ENCODE results near the gene INPP5D.
"Not testable (repeated sequence)": the region's sequence is repeated elsewhere in the genome, so short reads cannot be mapped to it uniquely, and the experiment has no call there.

INPP5D gene

DNA sequence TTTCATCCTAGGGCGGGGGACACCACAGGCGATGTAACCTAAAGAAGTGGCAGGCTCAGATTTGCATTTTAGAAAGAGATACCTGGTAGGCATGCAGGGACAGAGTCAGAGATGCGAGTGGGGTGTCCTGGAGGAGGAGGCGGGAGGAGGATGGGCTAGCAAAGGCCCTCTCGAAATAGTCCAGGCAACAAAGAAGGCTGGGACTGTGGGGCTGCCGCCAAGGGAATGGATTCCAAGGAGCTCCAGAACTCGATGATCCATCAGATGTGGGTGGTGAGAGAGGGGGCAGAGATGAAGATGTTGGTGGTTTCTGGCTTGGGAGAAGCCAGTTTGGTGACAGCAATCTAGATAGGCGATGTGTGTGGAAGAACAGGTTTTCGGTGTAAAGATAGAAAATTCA is 12.5 kb upstream of the INPP5D start:
- Histone ChIP-seq H3K4me3 (ENCODE audit: severe bottlenecking) (no peak overlapping the region), H3K36me3 (ENCODE audit: low read depth) (no peaks in the 10 kb centered on the region), H3K27me3 (ENCODE audit: insufficient read depth, poor library complexity, severe bottlenecking) (no peaks in the 10 kb centered on the region), H3K9me3 (ENCODE audit: severe bottlenecking) (no peaks in the 10 kb centered on the region), H3K27ac (ENCODE audit: poor library complexity, severe bottlenecking) (no peak overlapping the region), H3K4me1 (ENCODE audit: insufficient read depth, poor library complexity, severe bottlenecking) (peaks cover 9% of the 10 kb centered on the region)
- no peak for ATAC-seq (ENCODE audit: low read depth)
- no peak for DNase-seq (ENCODE audit: low spot score)
- no peak for TF ChIP-seq CTCF (IDR thresholded peaks at IDR 0.05; ENCODE audit: poor library complexity, severe bottlenecking)

DNA sequence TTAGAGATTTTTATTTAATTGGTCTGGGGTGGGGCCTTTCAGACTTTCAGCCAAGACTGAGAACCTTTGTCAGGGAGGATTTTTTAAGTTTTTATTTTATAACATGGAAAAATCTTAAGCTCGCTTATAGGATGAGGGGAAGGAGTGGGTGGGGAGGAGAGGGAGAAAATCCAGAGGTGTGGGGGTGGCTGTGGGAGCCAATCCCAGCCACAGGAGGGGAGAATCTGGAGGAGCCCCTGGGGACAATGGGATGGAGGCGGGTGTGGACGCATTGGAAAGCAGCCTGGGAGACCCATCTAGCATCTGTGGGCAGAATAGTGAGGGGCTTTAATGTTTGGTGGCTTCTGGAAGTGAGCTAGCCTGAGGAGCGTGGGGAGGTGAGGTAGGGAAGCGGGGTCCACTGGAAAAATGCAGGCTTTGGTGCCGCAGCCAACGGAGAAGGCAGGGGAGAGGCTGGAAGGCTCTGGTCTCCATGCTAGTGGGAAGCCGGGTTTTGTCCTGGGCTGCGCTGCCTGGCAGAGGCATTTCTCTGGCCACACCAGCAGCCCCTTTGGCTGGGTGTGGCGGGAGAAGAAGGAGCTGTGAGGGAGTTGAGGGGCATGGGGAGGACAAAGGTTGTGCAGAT is 11.5 kb upstream of the INPP5D start:
- no peak for TF ChIP-seq CTCF (IDR thresholded peaks at IDR 0.05; ENCODE audit: poor library complexity, severe bottlenecking)
- Histone ChIP-seq H3K27ac (ENCODE audit: poor library complexity, severe bottlenecking) (no peak overlapping the region), H3K27me3 (ENCODE audit: insufficient read depth, poor library complexity, severe bottlenecking) (no peaks in the 10 kb centered on the region), H3K9me3 (ENCODE audit: severe bottlenecking) (no peaks in the 10 kb centered on the region), H3K36me3 (ENCODE audit: low read depth) (no peaks in the 10 kb centered on the region), H3K4me3 (ENCODE audit: severe bottlenecking) (no peak overlapping the region), H3K4me1 (ENCODE audit: insufficient read depth, poor library complexity, severe bottlenecking) (peaks cover 9% of the 10 kb centered on the region)
- ATAC-seq (ENCODE audit: low read depth): no peak
- no peak for DNase-seq (ENCODE audit: low spot score)

GRCh38 chr2:233049194-233049761 is 10.9 kb upstream of the INPP5D start:
- Histone ChIP-seq H3K27me3 (ENCODE audit: insufficient read depth, poor library complexity, severe bottlenecking) (no peaks in the 10 kb centered on the region), H3K4me1 (ENCODE audit: insufficient read depth, poor library complexity, severe bottlenecking) (peaks cover 9% of the 10 kb centered on the region), H3K9me3 (ENCODE audit: severe bottlenecking) (no peaks in the 10 kb centered on the region), H3K4me3 (ENCODE audit: severe bottlenecking) (no peak overlapping the region), H3K27ac (ENCODE audit: poor library complexity, severe bottlenecking) (no peak overlapping the region), H3K36me3 (ENCODE audit: low read depth) (no peaks in the 10 kb centered on the region)
- ATAC-seq (ENCODE audit: low read depth): peak; percentile 66
- DNase-seq (ENCODE audit: low spot score): no peak
- no peak for TF ChIP-seq CTCF (IDR thresholded peaks at IDR 0.05; ENCODE audit: poor library complexity, severe bottlenecking)

- no peaks in the 10 kb centered on the region for H3K36me3 ChIP-seq (ENCODE audit: low read depth)
- H3K4me3 ChIP-seq (ENCODE audit: severe bottlenecking): no peak overlapping the region
- no peak for TF ChIP-seq CTCF (IDR thresholded peaks at IDR 0.05; ENCODE audit: poor library complexity, severe bottlenecking)
- DNase-seq (ENCODE audit: low spot score) (no peak), ATAC-seq (ENCODE audit: low read depth) (peak; percentile 80)
- H3K9me3 ChIP-seq (ENCODE audit: severe bottlenecking): no peaks in the 10 kb centered on the region
- peaks cover 9% of the 10 kb centered on the region for H3K4me1 ChIP-seq (ENCODE audit: insufficient read depth, poor library complexity, severe bottlenecking)
- no peaks in the 10 kb centered on the region for H3K27me3 ChIP-seq (ENCODE audit: insufficient read depth, poor library complexity, severe bottlenecking)
- H3K27ac ChIP-seq (ENCODE audit: poor library complexity, severe bottlenecking): peak overlapping the region; percentile 41
Observed at GRCh38 chr2:233051241-233052149, 8.6 kb upstream of the INPP5D start.

DNA sequence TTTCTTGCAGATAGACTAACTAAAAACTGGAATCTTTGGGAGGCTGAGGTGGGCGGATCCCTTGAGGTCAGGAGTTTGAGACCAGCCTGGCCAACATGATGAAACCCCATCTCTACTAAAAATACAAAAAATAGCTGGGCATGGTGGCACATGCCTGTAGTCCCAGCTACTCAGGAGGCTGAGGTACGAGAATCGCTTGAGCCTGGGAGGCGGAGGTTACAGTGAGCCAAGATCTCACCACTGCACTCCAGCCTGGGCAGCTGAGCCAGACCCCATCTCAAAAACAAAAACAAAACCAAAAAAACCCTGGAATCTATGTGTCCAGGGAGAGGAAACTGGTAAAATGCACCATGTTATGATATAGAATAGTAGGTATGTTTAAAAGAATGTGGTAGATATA is 7.6 kb upstream of the INPP5D start:
- DNase-seq (ENCODE audit: low spot score); H3K4me3 ChIP-seq (ENCODE audit: severe bottlenecking); H3K9me3 ChIP-seq (ENCODE audit: severe bottlenecking); ATAC-seq (ENCODE audit: low read depth); H3K4me1 ChIP-seq (ENCODE audit: insufficient read depth, poor library complexity, severe bottlenecking); H3K36me3 ChIP-seq (ENCODE audit: low read depth); H3K27me3 ChIP-seq (ENCODE audit: insufficient read depth, poor library complexity, severe bottlenecking): not testable (repeated sequence)
- peak overlapping the region; percentile 41 for H3K27ac ChIP-seq (ENCODE audit: poor library complexity, severe bottlenecking)
